Body of pancreas (tissue), 4 donors: ENCODE measurements around the gene FGF14.

Source experiments
- POLR2A ChIP-seq, 3 donors: fragments of 450-650 bp; IDR thresholded peaks; one replicate each; pipeline ENCODE4 v1.6.1; 2016; ENCODE audit warnings: antibody characterized with exemption in 3 of 3, mild to moderate bottlenecking in 2 of 3
- TF ChIP-seq, protein P1 (sequence below), 7 experiments: fragments of 450-650 bp in 4 of 7; fragments of 200-600 bp in 3 of 7; sonication (generic) in 3 of 7; IDR thresholded peaks; one replicate each; pipeline ENCODE4 v1.5.1; 2016 to 2019; ENCODE audit warnings: antibody characterized with exemption in 7 of 7

DNA sequence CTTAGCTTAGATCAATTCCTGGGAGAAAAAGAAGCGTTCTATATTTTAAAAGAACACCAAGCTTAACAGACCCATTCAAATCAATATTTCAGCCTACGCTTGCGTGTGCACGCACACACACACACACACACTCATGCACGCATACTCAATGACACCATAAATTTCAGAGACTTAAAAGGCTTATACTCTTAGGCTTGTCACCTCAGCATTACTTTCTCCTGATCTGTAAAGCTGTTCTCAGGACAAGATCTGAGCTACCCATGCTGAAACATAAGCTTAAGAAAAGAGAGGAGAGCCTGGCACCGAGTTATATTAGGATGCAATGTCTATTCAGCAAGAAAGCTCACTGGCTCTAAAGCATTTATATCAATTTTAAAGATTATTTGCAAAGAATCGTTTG lies 368.5 kb downstream of the FGF14 start:
- TF ChIP-seq, protein P1, sequence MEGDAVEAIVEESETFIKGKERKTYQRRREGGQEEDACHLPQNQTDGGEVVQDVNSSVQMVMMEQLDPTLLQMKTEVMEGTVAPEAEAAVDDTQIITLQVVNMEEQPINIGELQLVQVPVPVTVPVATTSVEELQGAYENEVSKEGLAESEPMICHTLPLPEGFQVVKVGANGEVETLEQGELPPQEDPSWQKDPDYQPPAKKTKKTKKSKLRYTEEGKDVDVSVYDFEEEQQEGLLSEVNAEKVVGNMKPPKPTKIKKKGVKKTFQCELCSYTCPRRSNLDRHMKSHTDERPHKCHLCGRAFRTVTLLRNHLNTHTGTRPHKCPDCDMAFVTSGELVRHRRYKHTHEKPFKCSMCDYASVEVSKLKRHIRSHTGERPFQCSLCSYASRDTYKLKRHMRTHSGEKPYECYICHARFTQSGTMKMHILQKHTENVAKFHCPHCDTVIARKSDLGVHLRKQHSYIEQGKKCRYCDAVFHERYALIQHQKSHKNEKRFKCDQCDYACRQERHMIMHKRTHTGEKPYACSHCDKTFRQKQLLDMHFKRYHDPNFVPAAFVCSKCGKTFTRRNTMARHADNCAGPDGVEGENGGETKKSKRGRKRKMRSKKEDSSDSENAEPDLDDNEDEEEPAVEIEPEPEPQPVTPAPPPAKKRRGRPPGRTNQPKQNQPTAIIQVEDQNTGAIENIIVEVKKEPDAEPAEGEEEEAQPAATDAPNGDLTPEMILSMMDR (IDR thresholded peaks at IDR 0.05) = no peak
- TF ChIP-seq POLR2A (IDR thresholded peaks at IDR 0.05) = no peak
